Stimulated activated CD8-positive, alpha-beta memory T cell treated with anti-CD3 and anti-CD28 coated beads, Interleukin-7, amount 100 ng/mL, for 4 hours (primary cell): ENCODE measurements around the gene IFNE.

Source experiments
- DNase-seq, 2 donors: peaks; one replicate each; pipeline ENCODE4 v3.0.0-alpha.2; 2020; ENCODE audit warnings: low read depth in 2 of 2

The IFNE gene, protein sequence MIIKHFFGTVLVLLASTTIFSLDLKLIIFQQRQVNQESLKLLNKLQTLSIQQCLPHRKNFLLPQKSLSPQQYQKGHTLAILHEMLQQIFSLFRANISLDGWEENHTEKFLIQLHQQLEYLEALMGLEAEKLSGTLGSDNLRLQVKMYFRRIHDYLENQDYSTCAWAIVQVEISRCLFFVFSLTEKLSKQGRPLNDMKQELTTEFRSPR

GRCh38 chr9:21482213-21482612 is at the start of gene IFNE:
IFNE (minus strand) TSS chr9:21482313; CDS start chr9:21481694, 619 bp downstream.
- DNase-seq, result no peak

DNA sequence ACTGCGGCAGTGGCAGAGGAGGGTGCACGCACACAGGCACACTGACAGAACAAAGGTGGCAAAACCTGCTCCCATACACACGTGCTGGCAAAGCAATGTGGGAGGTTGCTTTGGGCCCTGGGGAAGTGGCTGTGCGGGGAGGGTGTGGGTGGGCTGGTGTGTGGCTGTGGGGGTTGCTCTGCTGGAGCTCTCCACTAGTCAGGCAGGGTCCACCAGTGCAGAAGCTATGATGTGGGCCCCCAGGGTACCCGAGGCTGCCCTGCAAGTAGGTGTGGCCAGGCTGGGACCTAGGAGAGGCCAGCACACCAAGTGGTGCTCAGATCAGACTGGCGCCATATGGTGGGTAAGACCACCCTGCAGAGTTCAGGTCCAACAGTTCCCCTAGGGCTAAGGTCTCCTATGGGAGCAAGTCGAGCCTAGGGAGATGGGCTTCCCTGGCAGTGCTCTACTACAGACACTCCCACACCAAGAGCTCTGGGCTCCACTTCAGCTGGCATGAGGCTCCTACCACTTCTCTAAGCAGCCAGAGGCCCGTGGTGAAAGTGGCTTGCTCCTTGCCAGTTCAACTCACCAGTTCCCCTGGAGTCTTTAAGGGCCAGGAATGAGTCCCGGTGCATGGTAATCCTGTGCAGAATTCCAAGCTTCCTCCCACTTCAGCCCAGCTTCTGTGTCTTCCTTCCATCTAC is 46.2 kb upstream of the IFNE start:
- no peak for DNase-seq

DNA sequence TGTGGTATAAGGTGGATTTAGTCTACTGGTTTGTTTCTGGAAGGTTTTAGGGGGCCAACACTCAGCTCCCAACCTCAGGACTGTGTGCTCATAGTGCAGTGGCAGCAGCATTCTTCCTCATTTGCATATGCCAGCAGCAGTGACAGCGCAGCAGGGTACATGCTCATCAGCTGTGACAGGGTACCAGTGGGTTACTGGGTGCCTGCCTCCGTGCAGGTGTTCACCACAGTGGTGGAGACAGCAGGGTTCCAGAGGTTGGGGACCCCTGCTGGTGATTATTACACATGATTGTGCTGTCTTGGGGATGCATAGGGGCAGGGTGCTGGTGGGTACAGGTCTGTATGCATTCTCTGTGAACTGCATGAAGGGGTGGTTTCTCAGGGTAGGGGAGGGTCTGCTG is 45.5 kb upstream of the IFNE start:
- no peak for DNase-seq

DNA sequence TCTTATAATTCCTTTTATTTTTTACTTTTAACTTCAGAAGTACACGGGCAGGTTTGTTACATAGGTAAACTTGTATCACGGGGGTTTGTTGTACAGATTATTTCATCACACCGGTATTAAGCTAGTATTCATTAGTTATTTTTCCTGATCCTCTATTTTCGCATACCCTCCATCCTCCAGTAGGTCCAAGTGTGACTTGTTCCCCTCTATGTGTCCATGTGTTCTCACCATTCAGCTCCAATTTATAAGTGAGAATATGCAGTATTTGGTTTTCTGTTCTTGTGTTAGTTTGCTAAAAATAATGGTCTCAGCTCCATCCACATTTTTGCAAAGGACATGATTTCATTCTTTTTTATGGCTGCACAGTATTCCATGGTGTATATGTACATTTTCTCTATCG is 43.1 kb upstream of the IFNE start:
- DNase-seq, result no peak

DNA sequence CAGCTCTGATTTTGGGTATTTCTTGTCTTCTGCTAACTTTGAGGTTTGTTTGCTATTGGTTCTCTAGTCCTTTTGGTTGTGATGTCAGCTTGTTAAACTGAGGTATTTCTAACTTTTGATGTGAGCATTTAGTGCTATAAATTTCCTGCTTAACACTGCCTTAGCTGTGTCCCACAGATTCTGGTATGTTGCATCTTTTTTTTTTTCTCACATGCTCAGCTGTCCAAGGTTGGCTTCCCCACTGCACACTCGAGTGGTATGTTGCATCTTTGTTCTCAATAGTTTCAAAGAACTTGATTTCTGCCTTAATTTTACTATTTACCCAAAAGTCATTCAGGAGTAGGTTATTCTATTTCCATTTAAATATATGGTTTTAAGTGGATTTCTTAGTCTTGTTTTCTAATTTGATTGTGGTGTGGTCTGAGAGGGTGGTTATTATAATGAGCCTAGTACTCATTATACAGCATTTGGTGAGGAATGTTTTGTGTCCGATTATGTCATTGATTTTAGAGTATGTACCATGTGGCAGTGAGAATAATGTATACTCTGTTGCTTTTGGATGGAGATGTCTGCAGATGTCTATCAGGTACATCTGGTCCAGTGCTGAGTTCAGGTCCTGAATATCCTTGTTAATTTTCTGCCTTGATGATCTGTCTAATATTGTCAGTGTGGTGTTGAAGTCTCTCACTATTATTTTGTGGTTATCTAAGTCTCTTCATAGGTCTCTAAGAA is 42.2 kb upstream of the IFNE start:
- no peak for DNase-seq

- DNase-seq, result no peak
These were observed 41.2 kb upstream of the IFNE start for GRCh38 chr9:21523021-21524014.

DNA sequence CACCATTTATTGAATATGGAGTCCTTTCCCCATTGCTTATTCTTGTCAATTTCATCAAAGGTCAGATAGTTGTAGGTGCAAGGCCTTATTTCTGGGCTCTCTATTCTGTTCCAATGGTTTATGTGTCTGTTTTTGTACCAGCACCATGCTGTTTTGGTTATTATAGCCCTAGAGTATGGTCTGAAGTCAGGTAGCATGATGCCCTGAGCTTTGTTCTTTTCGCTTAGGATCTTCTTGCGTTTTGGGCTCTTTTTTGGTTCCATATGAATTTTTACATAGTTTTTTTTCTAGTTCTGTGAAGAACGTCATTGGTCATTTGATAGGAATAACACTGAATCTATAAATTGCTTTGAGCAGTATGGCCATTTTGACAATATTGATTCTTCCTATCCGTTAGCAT is 40.2 kb upstream of the IFNE start:
- DNase-seq, result no peak

DNA sequence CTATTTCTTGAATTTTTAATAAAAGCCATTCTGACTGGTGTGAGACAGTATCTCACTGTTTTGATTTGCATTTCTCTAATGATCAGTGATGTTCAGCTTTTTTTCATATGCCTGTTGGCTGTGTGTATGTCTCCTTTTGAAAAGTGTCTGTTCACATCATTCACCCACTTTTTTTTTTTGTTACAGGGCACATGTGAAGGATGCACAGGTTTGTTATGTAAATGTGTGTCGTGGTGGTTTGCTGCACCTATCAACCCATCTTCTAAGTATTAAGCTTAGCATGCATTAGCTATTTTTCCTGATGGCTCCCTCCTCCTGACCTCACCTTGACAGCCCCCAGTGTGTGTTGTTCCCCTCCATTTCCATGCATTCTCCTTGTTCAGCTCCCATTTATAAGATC is 39.3 kb upstream of the IFNE start:
- no peak for DNase-seq

- DNase-seq, result no peak
These were observed 38.6 kb upstream of the IFNE start for GRCh38 chr9:21520501-21521228.

GRCh38 chr9:21519855-21520434 is 37.8 kb upstream of the IFNE start:
- DNase-seq, result no peak

- DNase-seq, result no peak
These were observed 34.7 kb upstream of the IFNE start for GRCh38 chr9:21516796-21517195.

DNA sequence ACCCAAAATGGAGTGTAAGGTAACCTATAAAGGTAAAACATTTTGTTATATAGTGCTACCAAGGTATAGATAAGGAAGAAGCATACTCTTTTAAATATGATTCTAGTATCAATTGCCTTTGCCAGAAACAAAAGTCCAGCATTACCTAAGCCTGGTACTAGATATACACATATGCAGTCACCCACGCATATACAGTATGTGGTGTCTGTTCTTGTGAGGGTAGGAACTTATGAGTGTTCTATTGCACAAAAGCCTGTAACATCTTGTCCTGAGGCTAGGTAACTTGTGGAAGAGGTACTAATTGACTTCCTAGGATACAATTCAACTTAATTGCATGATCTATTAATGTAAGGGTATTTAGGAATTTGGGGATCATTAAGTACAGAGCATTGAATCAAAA is 31.3 kb upstream of the IFNE start:
- DNase-seq, result no peak

DNA sequence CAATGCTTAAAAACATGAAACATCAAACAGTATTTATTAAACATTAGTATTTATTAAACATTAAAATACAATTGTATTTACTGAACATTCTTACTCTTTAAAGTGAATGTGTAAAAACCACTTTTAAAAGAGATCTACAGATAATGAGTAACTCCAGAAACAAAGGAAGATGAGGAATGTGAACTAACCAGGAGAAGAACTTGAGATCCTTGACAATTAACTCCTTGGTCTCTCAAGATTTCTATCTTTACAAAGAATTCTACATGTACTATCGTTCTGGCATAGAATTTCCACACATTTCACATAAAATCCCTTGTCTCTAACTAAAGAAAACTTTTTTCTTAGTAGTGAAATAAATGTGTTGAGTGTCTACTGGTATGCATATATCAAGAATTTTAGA is 28.7 kb upstream of the IFNE start:
- no peak for DNase-seq

DNA sequence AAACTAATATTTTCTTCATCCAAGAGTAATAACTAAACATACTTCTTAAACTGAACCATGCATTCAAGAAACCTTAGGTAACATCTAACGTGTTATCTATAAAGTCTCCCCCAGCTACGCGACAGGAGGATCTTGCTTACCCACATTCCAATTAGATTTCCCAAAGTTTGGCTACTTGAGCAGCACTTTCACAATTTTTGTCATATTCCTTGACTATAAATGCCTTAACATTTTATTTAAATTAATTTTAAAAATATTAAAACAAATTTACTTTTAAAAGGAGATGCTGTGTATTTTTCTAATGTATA is 25.3 kb upstream of the IFNE start:
- DNase-seq, result no peak

DNA sequence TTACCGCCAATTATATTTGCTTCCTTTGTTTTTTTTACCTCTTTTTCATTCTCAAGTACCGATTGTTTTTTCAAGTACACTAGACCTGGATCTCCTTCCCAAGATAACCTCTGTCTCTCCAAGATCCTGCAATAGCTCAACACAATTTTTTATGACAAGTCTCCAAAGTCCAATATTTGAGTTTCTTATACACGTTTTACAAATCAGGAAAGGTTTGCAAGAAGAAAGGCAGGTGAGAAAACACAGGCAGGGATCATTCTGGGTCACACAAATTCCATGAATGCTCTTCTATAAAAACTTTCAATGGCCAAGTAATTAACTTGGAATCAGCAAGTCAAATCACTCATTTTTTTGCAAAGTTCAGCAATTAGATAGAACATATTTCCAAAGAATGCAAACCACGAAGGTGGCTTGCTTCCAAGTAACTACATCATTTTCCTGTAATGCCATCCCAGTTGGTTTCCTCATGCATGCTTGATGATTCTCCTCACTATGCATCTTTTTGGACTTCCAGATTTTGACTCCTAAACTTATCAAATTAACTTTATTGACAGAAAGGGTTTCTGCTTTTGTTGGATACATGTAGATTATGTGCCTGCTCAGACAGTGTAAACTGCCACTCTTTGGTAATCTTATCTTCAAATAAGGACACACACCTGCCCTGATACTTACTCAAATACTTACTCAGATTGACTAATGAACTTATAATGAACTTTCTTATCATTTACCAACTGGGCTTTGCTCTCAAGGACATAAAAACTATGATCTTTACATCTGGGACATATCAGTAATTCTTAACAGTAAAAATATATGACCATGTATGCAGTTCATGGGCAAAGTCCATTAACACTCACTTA is 24.7 kb upstream of the IFNE start:
- no peak for DNase-seq

DNA sequence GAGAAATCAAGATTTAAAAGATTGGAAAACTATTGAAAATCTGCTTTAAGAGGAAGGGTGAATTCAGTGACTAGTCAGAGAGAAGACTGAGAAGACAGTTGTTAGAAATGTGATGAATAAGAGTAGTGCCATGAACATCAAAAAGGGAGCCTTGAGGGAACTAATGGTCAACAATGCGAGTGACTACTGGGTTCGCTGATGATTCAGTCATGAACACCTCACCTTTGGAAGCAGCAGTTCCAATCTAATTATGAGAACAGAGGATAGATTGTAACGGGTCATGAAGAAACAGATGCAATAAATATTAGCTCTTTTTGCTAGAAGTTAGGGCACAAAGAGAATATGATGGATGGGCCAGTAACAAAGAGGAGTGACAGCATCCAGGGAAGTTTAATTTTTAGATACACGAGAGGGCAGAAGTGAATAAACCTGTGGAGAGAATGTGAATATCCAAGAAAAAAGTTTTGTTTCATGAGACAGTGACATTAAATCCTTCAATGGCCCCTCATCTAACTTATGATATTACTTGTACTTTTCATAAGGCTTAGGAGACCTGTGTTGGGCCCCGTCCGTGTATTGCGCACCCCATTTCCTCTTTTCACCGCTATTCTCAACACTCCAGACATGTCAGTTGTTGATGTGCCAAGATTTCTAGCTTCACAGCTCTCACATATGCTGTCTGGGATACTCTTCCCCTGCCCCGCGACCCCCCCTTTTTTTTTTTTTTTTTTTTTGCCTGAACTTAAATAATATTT is 23.5 kb upstream of the IFNE start:
- no peak for DNase-seq

- no peak for DNase-seq
These were observed 22.8 kb upstream of the IFNE start for GRCh38 chr9:21504894-21505293.

DNA sequence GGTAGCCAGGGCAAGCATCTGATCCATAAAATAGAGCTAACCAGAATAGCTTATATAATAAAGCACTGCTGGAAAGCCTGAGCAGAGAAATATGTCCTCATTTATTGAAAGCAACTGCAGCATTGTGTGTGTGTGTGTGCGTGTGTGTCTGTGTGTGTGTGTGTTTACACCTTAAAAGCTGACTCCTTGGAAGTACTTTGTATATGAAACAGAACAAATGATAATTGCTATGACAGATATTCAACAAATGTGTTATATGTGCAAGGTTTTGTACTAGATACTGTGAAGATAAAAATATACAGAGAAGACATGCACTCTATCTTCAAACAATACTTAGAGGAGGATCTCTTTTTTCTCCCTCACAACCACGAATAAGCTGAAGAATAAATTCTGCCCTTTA is 22.0 kb upstream of the IFNE start:
- no peak for DNase-seq

- DNase-seq, result no peak
These were observed 20.5 kb upstream of the IFNE start for GRCh38 chr9:21502586-21502985.
